H4 (cell line): Measurements from ENCODE around the gene LSP1. TPM values are rescaled to one million over a fixed set of nuclear protein-coding genes. Genes with fewer than 3 reads are reported as not detected.

Experiments used
- DNase-seq: peaks from one replicate; pipeline ENCODE4 v3.0.0-alpha.2; 2015; ENCODE audit warnings: low spot score
- total RNA-seq: library from RNA; depleted of rRNA; stranded (reverse); fragments of >200 nt; shearing (Covaris generic); gene quantifications from 2 replicates; pipeline ENCODE4 v1.2.3, GENCODE V29; 2014

LSP1 gene
- total RNA-seq, 1 experiment from 2014 or later: 3.3 TPM

DNA sequence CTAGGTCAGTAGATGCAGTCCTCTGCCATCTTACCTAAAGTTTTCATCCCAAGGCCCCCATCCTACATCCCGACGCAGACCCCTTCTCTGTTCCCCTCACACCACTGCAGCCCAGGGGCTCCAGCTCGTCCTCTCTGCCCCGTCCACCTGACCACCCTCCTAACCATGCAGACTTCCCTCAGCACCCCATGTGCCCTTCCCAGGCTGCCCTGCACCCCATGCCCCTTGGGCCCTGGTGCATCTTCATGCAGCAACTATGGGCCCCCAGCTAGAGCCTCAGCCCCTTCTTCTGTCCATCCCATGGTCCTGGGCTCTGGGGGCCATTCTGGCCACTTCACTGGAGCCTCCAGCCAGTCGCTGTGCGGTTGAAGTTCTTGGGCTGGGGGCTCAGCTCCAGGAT lies 35.9 kb downstream of the LSP1 start:
- no peak for DNase-seq

DNA sequence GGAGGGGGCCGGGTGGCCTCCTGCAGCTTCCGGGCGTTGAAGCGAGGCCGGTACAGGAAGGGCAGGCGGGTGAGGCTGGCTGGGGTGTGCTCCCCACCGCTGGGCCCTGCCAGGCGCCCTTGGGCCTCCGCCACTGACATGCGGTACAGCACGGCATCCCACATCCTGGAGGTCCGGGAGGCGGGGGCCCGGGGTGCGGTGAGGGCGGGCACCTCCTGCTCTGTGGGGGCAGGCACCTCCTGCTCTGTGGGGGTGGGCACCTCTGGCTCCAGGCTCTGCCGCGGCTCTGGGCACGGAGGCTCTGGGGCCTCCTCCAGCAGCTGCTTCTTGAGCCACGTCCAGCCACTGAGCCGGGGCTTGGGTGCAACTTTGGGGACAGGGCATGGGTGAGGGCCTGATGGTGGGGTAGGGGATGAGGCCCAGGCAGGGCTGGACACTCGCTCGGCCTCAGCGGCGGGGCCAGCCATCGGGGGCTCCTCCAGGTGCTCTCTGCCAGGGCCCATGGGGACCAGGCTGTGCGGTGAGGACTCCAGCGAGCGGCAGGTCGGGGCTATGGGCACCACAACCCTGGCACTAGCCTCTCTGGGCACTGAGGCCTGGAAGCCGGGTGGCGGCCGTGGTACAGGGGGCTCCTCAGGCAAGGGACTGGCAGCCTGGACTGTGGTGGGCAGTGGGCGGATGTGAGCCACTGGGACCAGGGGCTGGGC lies 36.5 kb downstream of the LSP1 start:
- DNase-seq: no peak

DNA sequence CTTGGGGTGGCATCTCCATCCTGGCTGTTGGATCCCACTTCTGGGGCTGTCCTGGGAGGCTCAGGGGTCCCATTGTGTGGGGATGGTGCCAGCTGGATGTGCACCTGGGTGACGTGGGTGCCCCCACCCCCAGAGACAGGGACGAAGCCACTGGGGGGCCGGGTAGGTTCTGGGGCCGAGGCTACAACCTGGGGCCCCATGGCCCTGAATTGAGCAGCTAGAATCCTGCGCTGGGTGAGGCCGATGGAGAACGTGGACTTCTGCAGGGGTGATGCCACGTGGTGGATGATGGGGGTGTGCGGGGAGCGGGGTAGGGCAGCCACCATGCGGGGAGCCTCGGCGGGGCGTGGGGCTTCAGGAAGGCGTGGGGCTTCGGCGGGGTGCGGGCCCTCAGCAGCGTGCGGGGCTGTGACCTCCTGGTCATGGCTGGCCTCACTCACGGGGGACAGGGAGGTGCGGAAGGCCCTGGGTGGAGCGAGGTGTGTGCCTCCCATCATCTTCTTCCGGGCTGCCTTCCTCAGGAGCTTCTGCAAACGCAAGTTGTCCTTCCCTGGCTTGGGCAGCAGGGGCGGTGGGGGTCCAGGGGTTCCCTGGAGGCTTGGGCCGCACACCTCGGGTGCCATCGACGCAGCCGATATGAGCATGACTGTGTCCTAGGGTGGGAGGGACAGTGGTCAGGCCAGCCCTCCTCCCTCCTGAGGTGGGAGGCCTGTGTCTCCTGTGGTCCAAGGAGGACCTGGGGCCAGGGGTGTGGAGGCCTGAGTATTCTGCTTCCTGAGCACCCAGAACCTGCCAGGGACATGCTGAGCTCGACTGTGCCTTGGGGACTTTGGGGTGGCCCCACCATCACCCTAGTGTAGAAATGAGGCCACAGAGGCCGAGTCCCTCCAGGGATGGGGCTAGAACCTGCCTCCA lies 37.3 kb downstream of the LSP1 start:
- DNase-seq: no peak

DNA sequence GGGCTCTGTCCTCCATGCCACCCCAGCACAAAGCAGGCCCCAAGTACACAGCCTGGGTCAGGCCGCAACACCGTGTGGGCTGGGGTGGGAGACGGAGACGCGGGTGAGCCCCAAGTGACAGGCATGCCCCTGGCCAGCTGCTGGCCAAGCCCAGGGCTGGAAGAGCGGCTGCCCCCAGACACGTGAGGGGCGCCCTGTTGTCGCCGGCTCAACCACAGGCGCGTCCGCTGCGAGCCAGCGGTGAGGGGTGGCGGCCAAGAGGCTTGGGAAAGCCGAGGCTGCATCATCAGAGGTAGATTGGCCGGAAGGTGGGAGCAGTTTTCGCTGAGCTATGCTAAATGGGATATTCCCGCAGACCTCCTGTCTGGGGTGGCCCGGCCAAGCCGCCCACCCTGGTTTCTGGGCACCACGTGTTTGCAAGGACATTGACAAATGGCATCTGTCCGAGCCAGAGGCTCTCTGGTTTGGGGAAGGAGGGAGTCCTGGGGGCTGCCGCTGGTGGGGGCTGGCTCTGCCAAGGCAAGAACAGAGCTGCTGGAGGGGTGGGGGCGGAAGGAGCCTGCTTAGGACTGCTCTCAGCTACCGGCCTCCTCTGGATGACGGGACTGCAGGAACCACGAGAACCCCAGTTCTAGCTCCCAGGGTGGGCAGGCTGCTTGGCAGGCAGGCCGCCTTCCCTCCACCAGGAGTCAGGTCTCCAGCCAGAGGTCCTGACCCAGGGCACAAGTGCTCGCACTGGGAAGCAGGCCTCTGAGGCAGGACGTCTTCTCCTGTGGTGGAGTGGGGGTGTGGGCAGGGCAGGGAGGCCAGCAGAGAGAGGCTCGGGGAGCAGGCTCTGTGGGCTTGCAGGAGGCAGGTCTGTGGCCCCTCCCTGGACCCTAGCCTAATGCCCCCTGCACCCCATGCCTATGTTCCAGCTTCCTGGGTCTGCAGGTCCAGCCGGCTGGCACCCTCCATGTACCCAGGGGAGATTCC lies 38.3 kb downstream of the LSP1 start:
- DNase-seq: no peak

DNA sequence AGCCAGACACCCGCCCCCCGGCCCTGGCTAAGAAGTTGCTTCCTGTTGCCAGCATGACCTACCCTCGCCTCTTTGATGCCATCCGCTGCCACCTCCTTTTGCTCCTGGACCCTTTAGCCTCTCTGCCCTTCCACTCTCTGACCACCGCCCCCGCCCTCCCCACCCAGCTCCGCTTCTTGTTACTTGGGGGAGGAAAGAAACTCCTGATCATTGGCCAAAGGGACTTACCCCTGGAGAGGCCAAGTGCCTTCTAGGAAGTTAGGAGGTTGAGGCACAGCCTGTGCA lies 38.9 kb downstream of the LSP1 start, which contains the start of gene PRR33:
Gene PRR33, minus strand, starts transcription at position 65 of the 285 bp plus-strand sequence. CDS start 1,311 bp downstream, outside the sequence.
- DNase-seq: no peak

DNA sequence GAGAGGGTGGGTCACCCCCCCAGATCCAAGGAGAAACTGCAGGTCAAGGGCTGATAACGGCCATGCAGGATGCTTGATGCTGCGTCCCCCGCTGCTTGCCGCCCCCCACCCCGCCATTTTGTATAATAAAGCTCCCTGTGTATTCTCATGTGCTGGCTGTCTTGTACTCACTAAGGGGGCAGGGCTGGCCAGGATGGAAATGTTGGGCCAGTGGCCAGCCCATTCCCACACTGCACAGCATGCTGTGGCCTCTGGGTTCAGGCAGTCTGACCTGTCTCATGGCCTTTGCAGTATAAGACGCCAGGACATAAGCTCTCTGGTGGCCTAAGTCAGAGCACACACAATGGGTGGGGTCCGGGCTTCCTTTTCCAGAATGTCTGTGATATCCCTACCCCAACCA lies 39.2 kb downstream of the LSP1 start:
- no peak for DNase-seq

DNA sequence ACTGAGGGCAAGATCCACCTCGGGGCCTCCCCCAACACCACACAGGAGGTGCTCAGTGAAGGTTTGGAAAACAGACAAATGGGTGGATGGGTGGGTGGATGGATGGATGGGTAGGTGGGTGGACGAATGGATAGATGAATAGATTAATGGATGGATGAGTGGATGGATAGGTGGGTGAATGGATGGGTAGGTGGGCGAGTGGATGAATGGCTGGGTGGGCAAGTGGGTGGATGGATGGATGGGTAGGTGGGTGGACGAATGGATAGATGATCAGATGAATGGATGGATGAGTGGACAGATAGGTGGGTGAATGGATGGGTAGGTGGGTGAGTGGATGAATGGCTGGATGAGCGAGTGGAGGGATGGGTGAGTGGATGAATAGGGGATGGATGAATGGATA lies 39.7 kb downstream of the LSP1 start:
- DNase-seq: no peak

DNA sequence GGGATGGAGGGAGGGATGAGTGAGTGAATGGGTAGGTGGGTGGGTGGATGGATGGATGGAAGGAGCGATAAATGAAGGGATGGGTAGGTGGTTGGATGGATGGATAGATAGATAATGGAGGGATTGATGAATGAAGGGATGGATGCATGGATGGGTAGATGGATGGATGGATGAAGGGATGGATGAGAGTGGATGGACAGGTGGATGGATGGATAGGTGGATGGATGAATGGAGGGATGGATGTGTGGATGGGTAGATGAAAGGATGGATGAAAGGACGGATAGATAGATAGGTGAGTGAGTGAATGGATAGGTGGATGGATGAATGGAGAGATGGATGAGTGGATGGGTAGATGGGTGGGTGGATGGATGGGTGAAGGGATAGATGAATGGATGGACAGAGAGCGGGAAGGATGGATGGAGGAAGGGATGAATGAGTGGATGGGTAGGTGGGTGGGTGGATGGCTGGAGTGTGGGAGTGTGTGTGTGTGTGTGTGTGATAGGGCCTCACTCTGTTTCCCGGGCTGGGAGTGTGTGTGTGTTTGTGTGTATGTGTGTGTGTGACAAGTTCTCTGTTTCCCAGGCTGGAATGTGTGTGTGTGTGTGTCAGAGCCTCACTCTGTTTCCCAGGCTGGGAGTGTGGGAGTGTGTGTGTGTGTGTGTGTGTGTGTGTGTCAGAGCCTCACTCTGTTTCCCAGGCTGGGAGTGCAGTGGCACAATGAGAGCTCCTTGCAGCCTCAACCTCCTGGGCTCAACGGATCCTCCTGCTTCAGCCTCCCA lies 40.9 kb downstream of the LSP1 start:
- DNase-seq: no peak

DNA sequence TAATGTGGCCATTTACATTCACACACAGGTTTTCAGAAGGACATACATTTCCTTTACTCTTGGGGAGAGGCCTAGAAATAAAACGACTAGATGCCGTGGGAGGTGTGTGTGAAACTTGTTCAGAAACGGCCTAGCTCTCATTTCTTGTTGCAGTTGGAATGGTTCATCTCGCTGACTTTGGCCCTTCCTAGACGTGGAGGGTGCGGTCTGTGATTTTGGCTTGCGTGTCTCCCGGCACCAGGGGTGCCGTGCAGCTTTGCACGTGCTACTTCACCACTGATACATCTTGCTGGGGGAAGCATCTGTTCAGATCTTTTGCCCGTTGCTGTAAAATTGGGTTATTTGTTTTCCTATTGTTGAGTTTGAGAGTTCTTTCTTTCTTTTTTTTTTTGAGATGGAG lies 41.9 kb downstream of the LSP1 start:
- no peak for DNase-seq

DNA sequence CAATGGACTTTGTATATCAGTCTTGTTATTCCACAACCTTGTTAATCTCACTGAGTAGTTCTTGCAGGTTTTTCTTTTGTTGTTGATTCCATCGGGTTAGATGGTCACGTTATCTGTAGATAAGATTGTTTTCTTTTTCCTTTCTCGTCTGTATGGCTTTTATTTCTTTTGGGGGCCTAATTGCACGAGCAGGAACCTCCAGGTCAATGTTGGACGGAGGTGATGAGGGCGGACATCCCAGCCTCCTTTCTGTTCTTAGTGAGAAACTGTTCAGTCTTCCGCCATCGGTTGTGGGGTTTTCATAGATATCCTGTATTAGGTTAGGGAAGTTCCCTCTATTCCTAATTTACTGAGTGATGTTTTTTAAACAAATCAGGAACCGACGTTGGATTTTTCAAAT lies 43.6 kb downstream of the LSP1 start:
- no peak for DNase-seq

DNA sequence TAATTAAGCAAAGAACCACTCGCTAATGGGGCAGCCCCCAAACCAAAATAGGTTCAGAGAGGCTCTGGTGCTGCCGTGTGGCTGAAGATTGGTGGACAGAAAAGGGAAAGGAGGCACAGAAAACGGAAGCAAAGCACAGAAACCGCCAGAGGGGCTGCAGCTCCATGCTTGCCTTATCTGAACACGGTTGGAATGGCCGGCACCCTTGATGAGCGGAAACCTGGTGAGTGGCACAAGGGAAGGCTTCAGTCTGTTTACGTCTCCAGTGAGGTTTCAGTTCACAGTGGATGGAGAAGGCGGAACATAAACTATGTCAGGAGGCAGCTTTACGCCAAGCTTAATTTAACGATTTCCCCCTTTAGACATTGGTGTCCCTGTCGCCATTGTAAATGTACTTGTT lies 44.0 kb downstream of the LSP1 start:
- no peak for DNase-seq

DNA sequence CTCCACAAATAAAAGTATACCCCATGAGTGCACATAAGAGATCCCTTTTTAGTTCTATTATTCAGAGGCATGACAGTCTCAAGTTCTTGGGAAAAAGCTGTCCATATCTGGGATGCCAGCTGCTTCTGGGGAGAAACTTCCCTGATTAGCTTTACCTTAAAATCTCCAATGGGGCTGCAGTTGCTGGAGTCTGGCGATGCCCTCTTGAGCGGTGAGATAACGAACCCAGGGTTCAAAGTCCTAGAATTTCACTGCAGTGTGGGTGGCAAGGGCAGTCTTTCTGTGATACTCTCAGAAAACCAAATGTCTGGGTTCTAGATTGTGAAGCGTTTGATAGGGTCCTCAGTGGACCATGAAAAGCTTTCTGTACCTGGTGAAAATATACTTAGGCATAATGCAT lies 46.2 kb downstream of the LSP1 start:
- no peak for DNase-seq

DNA sequence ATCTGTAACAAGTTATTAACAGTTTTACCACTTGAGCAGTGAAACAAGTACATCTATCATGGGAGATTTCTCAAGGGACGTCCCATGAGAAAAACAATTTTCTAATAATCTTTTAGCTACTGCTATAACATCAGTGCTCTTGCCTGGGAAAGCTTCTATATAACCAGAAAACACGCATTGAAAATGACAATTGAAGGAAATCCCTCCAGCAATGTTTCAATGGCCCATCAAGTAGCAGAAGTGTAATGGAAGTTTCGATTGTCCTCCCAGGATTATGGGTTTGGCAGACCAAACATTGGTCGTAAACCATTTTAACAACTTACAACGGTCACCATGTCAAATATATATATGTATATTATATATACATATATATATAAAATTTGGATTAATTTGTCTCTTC lies 46.8 kb downstream of the LSP1 start:
- no peak for DNase-seq

DNA sequence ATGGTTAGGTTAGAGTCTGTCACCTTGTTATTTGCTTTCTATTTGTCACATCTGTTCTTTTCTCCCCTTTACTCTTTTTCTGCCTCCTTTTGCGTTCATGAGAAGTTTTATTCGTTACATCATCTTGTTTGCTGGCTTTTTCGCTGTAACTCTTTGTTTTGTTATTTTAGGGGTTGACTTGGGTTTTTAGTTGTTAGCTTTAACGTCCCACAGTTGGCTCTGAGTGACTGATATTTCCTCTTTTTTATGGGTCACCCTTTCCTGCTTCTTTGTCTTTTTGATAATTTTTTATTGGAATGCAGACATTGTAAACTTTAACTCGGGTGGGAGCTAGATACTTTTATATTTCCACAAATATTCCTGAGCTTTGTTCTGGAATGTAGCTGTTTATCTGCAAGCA lies 53.3 kb downstream of the LSP1 start:
- DNase-seq: no peak

DNA sequence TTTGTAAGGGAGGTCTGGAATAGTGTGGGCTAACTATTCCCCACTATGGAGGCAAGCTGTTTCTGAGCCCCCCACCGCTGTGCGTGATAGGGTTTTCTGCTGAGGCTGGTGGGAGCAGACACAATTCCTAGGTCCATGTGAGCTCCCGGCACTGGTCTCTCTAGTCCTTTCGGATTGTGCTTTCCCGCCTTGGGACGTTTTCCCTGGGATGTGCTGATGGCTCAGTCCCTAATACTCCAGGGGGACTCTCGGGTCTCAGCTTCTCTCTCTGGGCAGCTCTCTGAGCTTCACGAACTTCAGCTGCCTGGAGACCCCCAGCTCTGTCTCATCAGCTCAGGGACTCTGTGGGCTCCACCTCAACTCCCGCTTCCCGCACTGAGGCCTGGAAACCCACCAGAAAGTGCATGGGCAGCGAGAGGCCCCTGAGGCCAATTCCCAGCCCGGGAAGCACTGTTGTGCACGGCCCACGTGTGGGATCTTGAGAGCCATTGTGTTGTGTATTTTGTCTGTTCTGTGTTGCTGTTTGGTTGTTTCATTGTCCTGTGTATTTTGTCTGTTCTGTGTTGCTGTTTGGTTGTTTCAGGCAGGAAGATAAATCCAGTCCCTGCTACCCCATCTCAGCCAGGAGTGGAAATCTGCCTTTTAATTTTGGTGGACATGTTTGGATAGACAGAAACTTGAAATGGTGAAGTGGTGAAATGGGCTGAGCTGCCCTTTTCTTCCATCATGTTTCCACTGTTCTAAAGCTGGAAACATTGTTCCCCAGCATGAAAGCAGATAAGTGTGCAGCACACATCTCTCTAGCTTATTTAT lies 53.9 kb downstream of the LSP1 start:
- no peak for DNase-seq

DNA sequence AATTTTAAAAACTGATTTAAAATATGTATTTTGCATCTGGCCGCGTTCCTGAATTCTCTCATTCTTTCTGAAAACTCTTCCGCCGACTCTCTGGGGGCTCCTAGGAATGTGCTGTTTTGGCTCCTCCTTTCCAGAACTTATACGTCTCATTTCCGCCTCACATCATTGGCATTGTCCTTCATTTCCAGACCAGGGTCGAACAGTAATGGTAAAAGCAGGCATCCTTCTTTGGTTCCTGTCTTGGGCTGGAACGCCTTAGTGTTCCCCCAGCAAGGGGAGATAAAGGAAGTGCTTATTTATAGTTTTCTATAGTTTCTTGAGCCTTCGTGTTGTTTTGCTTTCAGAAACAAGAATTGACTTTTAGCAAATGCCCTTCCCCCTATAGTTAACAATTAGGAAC lies 55.7 kb downstream of the LSP1 start:
- DNase-seq: no peak

DNA sequence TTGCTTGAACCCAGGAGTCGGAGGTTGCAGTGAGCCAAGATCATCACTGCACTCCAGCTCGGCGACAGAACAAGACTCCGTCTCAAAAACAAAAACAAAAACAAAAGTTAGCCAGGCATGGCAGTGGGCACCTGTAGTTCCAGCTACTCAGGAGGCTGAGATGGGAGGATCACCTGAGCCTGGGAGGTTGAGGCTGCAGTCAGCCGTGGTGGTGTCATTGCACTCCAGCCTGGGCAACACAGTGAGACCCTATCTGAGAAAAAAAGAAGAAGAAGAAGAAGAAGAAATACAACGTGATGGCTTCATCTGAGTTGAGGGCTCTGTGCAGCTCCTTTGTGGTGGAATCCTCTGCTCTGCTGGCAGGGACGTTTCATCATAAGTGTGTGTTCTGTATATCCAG lies 56.6 kb downstream of the LSP1 start:
- no peak for DNase-seq

DNA sequence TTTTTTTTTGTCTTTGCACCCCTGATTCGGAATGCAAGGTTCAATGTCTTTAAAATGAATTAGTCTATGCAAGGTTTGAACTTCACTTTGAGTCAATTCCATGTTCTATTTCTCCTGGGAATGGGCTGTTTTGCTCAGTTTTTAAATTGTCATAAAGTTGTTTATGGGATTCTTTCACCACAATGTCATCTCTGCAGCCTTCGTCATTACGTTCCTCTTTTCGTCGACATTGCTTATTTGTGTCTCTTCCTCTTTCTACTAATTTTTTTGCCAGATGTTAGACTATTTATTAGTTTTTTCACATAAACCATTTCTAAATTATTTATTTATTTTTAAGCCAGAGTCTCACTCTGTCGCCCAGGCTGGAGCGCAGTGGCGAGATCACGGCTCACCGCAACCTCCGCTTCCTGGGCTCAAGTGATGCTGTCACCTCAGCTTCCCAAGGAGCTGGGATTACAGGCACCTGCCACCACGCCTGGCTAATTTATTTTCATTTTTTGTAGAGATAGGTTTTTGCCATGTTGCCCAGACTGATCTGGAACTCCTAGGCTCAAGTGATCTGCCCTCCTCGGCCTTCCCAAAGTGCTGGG lies 59.5 kb downstream of the LSP1 start:
- no peak for DNase-seq

DNA sequence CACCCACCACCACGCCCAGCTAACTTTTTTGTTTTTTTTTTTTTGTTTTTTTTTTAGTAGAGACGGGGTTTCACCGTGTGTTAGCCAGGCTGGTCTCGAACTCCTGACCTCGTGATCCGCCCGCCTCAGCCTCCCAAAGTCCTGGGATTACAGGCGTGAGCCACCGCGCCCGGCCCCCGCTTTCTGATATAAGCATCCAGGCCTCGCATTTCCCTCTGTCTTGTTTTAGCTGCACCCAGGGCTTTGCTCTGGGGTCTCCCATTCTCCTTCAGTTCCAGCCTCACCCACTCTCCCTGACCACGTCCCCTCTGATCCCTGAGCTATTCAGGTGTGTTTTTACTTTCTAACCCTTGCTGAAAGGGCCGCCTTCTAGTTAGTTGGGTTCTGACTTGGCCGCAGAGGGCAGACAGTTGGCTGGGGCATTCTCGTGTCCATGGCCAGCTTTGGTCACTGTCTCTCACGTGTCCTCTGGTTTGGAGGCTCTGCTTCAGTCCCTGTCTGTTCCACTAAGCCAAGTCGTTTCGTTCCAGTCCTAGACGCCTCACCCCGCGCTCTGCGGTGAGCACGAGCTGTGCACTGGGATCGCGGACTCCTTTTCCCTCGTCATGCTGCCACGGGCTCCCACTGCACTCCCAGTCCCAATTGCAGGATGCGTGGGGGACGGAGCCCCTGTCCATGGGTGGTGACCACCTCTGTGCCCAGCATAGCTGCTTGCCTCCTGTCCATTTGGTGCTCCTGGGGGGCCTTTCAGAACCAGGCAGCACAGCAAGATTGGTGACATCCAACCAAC lies 60.6 kb downstream of the LSP1 start:
- no peak for DNase-seq
